GM12875 (cell line): ENCODE data around the gene GRIN3A.
"Not testable (repeated sequence)": the region's sequence is repeated elsewhere in the genome, so short reads cannot be mapped to it uniquely, and the experiment has no call there.

Experiments
- H3K4me3 ChIP-seq: one replicate; pipeline ENCODE4 v1.5.1; 2011; ENCODE audit warnings: low read depth, low read length, control low read depth
- TF ChIP-seq, protein P1 (sequence below): IDR thresholded peaks from 2 replicates; pipeline ENCODE4 v1.5.1; 2011; ENCODE audit warnings: low read depth, mild to moderate bottlenecking, control low read depth, inconsistent platforms, low read length, moderate library complexity, borderline replicate concordance; ENCODE audit not compliant: insufficient read depth

The GRIN3A gene

DNA sequence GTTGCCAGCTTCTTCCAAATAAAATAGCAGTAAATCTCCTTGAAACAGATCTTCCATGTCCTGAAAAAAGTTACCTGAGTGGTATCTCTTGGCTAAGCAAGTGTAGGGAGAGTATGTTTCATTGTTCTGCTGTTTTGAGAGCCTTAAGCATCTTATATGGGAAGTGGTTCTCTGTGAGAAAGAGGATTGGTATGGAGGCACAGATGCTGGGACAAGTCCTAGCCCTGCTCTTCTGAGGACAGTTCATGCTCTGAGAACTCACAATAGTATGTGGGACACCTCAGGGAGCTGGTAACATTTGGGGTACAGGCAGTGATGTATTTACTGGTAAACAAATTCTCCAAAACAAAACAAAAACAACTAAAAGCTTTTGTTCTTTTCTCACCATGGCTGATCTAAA, 145.7 kb downstream of the GRIN3A start:
- H3K4me3 ChIP-seq, result no peak overlapping the region
- TF ChIP-seq, protein P1, sequence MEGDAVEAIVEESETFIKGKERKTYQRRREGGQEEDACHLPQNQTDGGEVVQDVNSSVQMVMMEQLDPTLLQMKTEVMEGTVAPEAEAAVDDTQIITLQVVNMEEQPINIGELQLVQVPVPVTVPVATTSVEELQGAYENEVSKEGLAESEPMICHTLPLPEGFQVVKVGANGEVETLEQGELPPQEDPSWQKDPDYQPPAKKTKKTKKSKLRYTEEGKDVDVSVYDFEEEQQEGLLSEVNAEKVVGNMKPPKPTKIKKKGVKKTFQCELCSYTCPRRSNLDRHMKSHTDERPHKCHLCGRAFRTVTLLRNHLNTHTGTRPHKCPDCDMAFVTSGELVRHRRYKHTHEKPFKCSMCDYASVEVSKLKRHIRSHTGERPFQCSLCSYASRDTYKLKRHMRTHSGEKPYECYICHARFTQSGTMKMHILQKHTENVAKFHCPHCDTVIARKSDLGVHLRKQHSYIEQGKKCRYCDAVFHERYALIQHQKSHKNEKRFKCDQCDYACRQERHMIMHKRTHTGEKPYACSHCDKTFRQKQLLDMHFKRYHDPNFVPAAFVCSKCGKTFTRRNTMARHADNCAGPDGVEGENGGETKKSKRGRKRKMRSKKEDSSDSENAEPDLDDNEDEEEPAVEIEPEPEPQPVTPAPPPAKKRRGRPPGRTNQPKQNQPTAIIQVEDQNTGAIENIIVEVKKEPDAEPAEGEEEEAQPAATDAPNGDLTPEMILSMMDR, result no peak

DNA sequence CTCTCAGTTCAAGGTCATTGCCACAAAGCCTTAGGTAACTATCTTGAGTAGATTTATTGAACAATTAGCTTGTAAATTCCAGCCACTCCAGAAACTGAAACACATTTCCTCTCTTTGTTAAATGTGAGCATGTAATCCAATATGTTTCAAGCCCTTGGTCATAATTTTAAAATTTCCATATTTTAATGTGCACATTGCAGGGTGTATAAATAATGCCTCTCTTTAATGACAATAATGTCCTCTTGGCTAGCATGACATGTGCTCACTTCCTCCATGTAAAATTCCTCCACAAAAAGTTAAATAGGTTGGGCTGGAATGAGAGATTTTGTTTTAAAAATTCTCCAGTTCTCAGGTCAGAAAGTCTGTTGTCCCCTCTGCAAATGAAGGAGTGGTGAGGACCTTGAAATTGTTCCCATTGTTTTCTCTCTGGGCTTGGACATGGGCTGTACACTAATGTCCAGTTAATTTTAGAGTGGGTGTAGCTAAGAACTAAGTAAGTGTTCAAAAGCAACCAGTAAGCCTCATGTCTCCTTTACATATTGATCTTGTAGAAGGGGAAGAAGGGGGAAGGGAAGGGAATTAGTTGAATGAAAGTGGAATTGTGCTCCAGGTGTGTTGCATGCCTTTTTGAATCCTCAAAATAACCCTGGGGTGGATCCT, 146.5 kb downstream of the GRIN3A start:
- no peak overlapping the region for H3K4me3 ChIP-seq
- TF ChIP-seq, protein P1, result no peak

DNA sequence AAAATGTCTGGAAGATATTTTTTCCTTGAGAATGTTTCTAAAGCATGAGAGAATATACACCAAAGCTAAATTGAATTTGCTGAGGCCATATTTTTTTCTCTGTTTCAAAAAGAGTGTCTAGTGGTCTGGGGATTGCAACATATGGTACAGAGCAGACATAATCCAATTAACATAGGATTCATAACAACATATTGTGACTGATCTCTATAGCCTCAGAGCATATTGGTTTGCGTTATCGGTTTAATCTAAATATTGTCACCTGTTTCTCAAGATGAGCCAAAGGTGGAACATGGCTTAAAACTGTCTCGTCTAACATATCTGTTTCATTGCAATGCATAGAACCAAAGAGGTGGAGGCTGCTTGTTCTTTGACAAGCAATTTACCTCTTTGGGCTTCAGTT, 147.5 kb downstream of the GRIN3A start:
- H3K4me3 ChIP-seq, result no peak overlapping the region
- TF ChIP-seq, protein P1, result no peak

DNA sequence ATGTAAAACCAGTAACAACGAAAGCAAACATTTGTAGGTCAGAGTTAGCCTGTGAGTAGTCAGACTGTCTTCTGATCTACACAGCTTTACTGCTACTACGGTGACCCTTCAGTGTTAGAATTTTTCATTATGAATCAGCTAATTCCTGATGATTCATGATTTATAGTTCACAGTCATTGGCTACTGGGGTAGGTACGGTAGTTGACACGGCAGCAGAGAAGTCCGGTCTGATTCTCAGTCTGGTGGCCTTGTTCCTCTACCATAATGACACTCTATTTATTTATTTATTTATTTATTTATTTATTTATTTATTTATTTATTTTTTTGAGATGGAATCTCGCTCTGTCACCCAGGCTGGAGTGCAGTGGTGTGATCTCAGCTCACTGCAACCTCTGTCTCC, 148.4 kb downstream of the GRIN3A start:
- H3K4me3 ChIP-seq, result not testable (repeated sequence)

DNA sequence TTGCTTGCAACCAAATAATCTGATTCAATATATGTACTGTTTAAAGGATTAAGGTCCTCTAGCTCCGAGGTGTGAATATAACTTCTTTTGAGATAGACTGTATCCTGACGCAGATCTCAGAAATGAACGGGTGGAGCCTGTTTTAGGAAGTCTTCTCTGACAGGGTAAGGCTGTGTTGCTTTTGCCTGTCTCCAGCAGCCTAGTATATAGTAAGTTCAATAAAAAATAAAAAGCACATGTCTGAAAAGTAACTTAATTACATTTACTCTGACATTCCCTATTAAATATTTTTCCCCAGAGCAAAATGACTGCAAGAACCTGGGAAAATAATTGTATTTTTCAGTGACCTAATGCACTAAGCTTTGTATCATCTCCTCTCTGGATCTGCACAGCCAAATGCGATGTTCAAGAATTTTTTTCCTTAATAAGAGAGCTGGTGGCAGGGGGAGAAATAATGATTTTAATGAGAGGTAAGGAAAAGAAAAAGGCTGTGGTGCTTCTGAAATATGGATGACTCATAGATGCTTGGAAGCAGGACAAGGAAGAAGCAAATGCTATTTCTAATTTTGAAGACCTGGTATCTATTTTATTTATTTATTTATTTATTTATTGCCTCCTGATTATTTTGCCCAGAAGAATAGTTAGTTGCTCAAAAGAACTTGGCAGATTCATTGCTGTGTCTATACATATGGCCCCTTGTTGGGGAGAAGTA, 151.0 kb downstream of the GRIN3A start:
- H3K4me3 ChIP-seq, result no peak overlapping the region
- TF ChIP-seq, protein P1, result no peak

DNA sequence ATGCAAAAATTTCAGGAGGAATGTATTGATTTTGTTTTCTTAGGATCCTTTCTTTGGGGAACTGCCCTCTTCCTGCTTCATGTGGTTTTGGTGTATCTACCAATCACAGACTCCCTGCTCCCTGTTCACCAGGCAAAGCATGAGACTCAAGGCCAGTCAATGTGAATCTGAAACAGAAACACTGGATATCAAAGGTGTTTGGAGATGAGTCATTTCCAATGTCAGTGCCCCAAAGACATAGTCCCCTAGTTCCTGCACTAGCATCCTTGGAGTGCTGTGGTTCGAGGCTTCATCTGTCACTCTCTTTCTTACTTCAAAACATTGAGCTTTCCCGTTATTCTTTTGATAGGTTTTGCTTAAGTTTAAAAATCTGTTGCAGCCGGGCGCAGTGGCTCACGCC, 151.8 kb downstream of the GRIN3A start:
- no peak overlapping the region for H3K4me3 ChIP-seq
- TF ChIP-seq, protein P1, result no peak

DNA sequence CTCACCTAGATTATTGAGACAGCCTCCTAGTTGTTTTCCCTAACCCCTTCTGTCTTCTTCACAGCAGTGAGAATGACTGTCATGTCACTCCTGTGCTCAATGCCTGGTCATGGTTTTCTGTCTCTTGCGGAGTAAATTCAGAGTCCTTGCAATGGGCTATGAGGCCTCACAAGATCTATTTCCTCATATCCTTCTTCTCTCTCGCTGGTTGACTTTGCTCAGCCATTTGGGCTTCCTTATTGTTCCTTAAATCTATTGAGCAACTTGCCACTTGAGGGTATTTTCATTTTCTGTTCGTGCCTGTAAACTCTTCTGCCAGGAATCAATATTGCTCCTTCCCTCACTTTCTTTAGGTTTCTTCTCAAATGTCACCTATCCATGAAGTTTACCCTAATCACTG, 152.7 kb downstream of the GRIN3A start:
- TF ChIP-seq, protein P1, result no peak
- H3K4me3 ChIP-seq, result no peak overlapping the region

DNA sequence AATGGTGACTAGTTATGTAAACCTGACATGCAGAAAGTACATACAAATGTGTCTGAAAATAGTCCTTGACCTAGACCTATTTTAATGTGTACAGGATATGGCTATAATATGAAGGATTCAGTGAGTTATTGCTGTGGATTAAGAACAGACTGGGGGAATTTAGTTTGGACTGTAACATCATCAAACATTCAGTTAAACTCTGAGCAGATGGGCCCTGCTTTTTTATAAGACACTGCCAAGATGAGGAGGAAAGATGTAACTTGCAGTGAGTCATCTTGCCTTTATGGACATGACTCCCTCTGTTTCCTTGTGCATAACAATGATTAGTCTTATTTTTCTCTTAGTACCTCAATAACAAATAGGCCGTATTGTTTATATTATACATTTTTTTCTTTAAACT, 155.9 kb downstream of the GRIN3A start:
- TF ChIP-seq, protein P1, result no peak
- H3K4me3 ChIP-seq, result no peak overlapping the region
